Endothelial cell of umbilical vein (primary cell): ENCODE data around the gene RNGTT. TPM values are rescaled to one million over a fixed set of nuclear protein-coding genes. Genes with fewer than 3 reads are reported as not detected.

Experiments used
- BruUV-seq: library from RNA; stranded (reverse); fragments of 400-500 nt; replicated peaks from 2 replicates; lab custom pipeline; 2021; lab: Mats Ljungman, UMichigan
- CTCF ChIA-PET: fragments of 300-600, 350-600 bp; sonication (Branson Sonifier 250); formaldehyde crosslinking; loops from one replicate; lab custom pipeline; 2021; ENCODE audit warnings: antibody characterized with exemption, inconsistent platforms; lab: Charles Lee
- POLR2A ChIA-PET: fragments of 300-600, 350-600 bp; sonication (Branson Sonifier 250); formaldehyde crosslinking; loops from one replicate; lab custom pipeline; 2021; ENCODE audit warnings: antibody characterized with exemption, inconsistent platforms; lab: Charles Lee
- DNase-seq: peaks from one replicate; pipeline ENCODE4 v3.0.0-alpha.2; 2011; ENCODE audit warnings: low read depth, low spot score
- FAIRE-seq: peaks from 2 replicates; lab custom pipeline; 2011; peaks lifted over from hg19 to GRCh38; lab: Jason Lieb, UNC
- H2AFZ ChIP-seq: 2 replicates; pipeline ENCODE4 v1.6.0; 2012; ENCODE audit warnings: low read depth, low read length, control low read depth, inconsistent platforms
- H3K27ac ChIP-seq: 2 replicates; pipeline ENCODE4 v1.5.1; 2011; ENCODE audit warnings: low read depth, mild to moderate bottlenecking, control low read depth, low read length, moderate library complexity; ENCODE audit not compliant: insufficient read depth
- H3K27me3 ChIP-seq, 2 experiments: 2 replicates each; pipeline versions ENCODE4 v1.6.0 to v1.6.1; 2011; ENCODE audit warnings: low read length in 2 of 2, mixed read lengths in 1 of 2; ENCODE audit not compliant: control insufficient read depth in 2 of 2, insufficient read depth in 2 of 2
- H3K36me3 ChIP-seq, 2 experiments: 2 replicates in 1 of 2; 3 replicates in 1 of 2; pipeline ENCODE4 v1.5.1; 2011; ENCODE audit warnings: low read length in 2 of 2, mild to moderate bottlenecking in 1 of 2, moderate library complexity in 1 of 2; ENCODE audit not compliant: control insufficient read depth in 2 of 2, insufficient read depth in 2 of 2; ENCODE audit errors: extremely low read depth in 1 of 2
- H3K4me1 ChIP-seq: 3 replicates; pipeline ENCODE4 v1.5.1; 2011; ENCODE audit warnings: mild to moderate bottlenecking, low read length; ENCODE audit not compliant: control insufficient read depth, insufficient read depth; ENCODE audit errors: extremely low read depth
- H3K4me2 ChIP-seq: 2 replicates; pipeline ENCODE4 v1.6.1; 2011; ENCODE audit warnings: low read length, control low read depth, mixed read lengths; ENCODE audit not compliant: insufficient read depth
- H3K4me3 ChIP-seq, 3 experiments: fragments of 200-600 bp in 1 of 3; sonication (generic), shearing (Covaris generic) in 1 of 3; replicated peaks in 1 of 3; 2 replicates each; pipeline ENCODE4 v1.5.1; 2011 to 2016; ENCODE audit warnings: control low read depth in 3 of 3, low read length in 3 of 3, mild to moderate bottlenecking in 2 of 3, inconsistent platforms in 1 of 3, low read depth in 1 of 3, moderate library complexity in 1 of 3; ENCODE audit not compliant: insufficient read depth in 1 of 3
- H3K79me2 ChIP-seq: 2 replicates; pipeline ENCODE4 v1.6.0; 2012; ENCODE audit warnings: low read length, inconsistent platforms; ENCODE audit not compliant: control insufficient read depth, insufficient read depth
- H3K9ac ChIP-seq: replicated peaks from 2 replicates; pipeline ENCODE3; 2011; ENCODE audit warnings: low read length, control low read depth; ENCODE audit not compliant: insufficient read depth; ENCODE audit errors: extremely low read depth
- H3K9me1 ChIP-seq: replicated peaks from 3 replicates; pipeline ENCODE4 v1.6.0; 2011; ENCODE audit warnings: mild to moderate bottlenecking, low read length; ENCODE audit not compliant: control insufficient read depth, insufficient read depth; ENCODE audit errors: extremely low read depth
- H3K9me3 ChIP-seq: replicated peaks from 2 replicates; pipeline ENCODE4 v1.5.1; 2012; ENCODE audit warnings: low read length, inconsistent platforms; ENCODE audit not compliant: control insufficient read depth, insufficient read depth
- H4K20me1 ChIP-seq: replicated peaks from 2 replicates; pipeline ENCODE3; 2011; ENCODE audit warnings: mild to moderate bottlenecking, low read length; ENCODE audit not compliant: control insufficient read depth, insufficient read depth; ENCODE audit errors: extremely low read depth
- CTCF ChIP-seq, 2 donors: IDR thresholded peaks; 1 replicate in 1 of 2; 2 replicates in 1 of 2; pipeline ENCODE4 v1.5.1; 2011; ENCODE audit warnings: low read length in 2 of 2, mild to moderate bottlenecking in 2 of 2, moderate library complexity in 2 of 2, control low read depth in 1 of 2, inconsistent platforms in 1 of 2, low read depth in 1 of 2; ENCODE audit not compliant: insufficient read depth in 1 of 2; ENCODE audit errors: extremely low read depth in 1 of 2
- EZH2 ChIP-seq: IDR thresholded peaks from 2 replicates; pipeline ENCODE4 v1.6.1; 2012; ENCODE audit warnings: borderline replicate concordance, low read depth, mild to moderate bottlenecking, moderate library complexity, low read length, inconsistent platforms; ENCODE audit not compliant: severe bottlenecking
- FOS ChIP-seq: IDR thresholded peaks from 2 replicates; pipeline ENCODE4 v1.6.1; 2011; ENCODE audit warnings: mild to moderate bottlenecking, low read length, moderate library complexity, borderline replicate concordance; ENCODE audit not compliant: insufficient read depth
- GATA2 ChIP-seq: IDR thresholded peaks from 2 replicates; pipeline ENCODE4 v1.7.0; 2011; ENCODE audit warnings: low read depth, mild to moderate bottlenecking, moderate library complexity, mixed read lengths, low read length; ENCODE audit not compliant: insufficient read length, insufficient read depth
- JUN ChIP-seq: IDR thresholded peaks from 2 replicates; pipeline ENCODE4 v1.6.1; 2011; ENCODE audit warnings: borderline replicate concordance, low read depth; ENCODE audit not compliant: insufficient read length, insufficient read depth
- MAX ChIP-seq: IDR thresholded peaks from 2 replicates; pipeline ENCODE4 v1.6.1; 2011; ENCODE audit not compliant: insufficient read depth, insufficient read length
- MYC ChIP-seq: IDR thresholded peaks from one replicate; pipeline ENCODE4 v1.6.1; 2011; ENCODE audit warnings: mild to moderate bottlenecking, low read depth, low read length
- POLR2A ChIP-seq: IDR thresholded peaks from 2 replicates; pipeline ENCODE4 v1.6.1; 2012; ENCODE audit warnings: low read depth, mild to moderate bottlenecking, control low read depth, low read length
- POLR2AphosphoS5 ChIP-seq: IDR thresholded peaks from 2 replicates; pipeline ENCODE4 v1.6.1; 2012; ENCODE audit warnings: low read depth, mild to moderate bottlenecking, control low read depth, low read length, moderate library complexity; ENCODE audit not compliant: insufficient read depth
- dilution Hi-C: fragments of 300-500 bp; cut with MboI; formaldehyde crosslinking; loops from one replicate; pipeline ENCODE4 v1.15.0; 2019; ENCODE audit warnings: low sequenced_read_pairs; ENCODE audit not compliant: extremely low pct_ligation_motif_present
- intact Hi-C: fragments of 100-400 bp; cut with micrococcal nuclease; formaldehyde crosslinking; loops from one replicate; pipeline ENCODE4 v1.10.0; 2022
- polyA plus RNA-seq, 4 experiments: library from polyadenylated mRNA; depleted of rRNA in 3 of 4; stranded (reverse) in 3 of 4; unstranded in 1 of 4; fragments of >200 nt; gene quantifications; 2 replicates each; pipeline versions ENCODE4 v1.2.1 to v1.2.3, GENCODE V29; 2011 to 2012; ENCODE audit warnings: missing spikeins in 1 of 4
- total RNA-seq: library from RNA; stranded (reverse); gene quantifications from 2 replicates; pipeline ENCODE4 v1.2.3, GENCODE V29; 2021

RNGTT gene
- total and polyA plus RNA-seq, 2 donors (not counting 3 experiments of a cell fraction or from before 2014, with no cell fraction given) = 2.1 to 13.1 TPM

- dilution Hi-C loops = no loop called here
- no peaks in the 10 kb centered on the region for H3K9me1 ChIP-seq
Measured at GRCh38 chr6:88566746-88567534, 396.5 kb downstream of the RNGTT start.

GRCh38 chr6:88565836-88566235 lies 397.6 kb downstream of the RNGTT start:
- POLR2A ChIA-PET = no interaction called here
- Histone ChIP-seq H3K4me1 (no peaks in the 10 kb centered on the region), H2AFZ (no peak overlapping the region), H3K36me3 (no peaks in the 10 kb centered on the region), H3K9ac (no peak overlapping the region), H3K4me2 (no peak overlapping the region), H3K79me2 (no peaks in the 10 kb centered on the region), H3K9me3 (no peaks in the 10 kb centered on the region), H4K20me1 (no peaks in the 10 kb centered on the region), H3K27ac (no peak overlapping the region), H3K4me3 (no peak overlapping the region), H3K27me3 (no peaks in the 10 kb centered on the region), H3K9me1 (no peaks in the 10 kb centered on the region)
- intact Hi-C loops (no loop called here), dilution Hi-C loops (no loop called here)
- CTCF ChIA-PET = no interaction called here
- no peak for FAIRE-seq
- DNase-seq = no peak
- no peak for TF ChIP-seq MYC
- TF ChIP-seq MAX = no peak
- TF ChIP-seq GATA2 = no peak
- TF ChIP-seq POLR2AphosphoS5 = no peak
- no peak for TF ChIP-seq POLR2A
- no peak for TF ChIP-seq CTCF (IDR thresholded peaks at IDR 0.05; ENCODE audit: extremely low read depth in 1 of 2, insufficient read depth in 1 of 2, low read depth in 1 of 2, low read length in 2 of 2)
- no peak for TF ChIP-seq JUN
- no peak for TF ChIP-seq FOS
- TF ChIP-seq EZH2 = no peak
- BruUV-seq = no TSS peak

More at GRCh38 chr6:88566746-88567534, 396.5 kb downstream of the RNGTT start:
- Histone ChIP-seq H3K27me3 (no peaks in the 10 kb centered on the region), H3K9ac (no peak overlapping the region), H3K4me3 (no peak overlapping the region), H3K36me3 (no peaks in the 10 kb centered on the region), H3K9me3 (no peaks in the 10 kb centered on the region), H3K4me1 (no peaks in the 10 kb centered on the region), H3K79me2 (no peaks in the 10 kb centered on the region), H3K27ac (no peak overlapping the region), H3K4me2 (no peak overlapping the region), H2AFZ (no peak overlapping the region), H4K20me1 (no peaks in the 10 kb centered on the region)
- CTCF ChIA-PET = no interaction called here
- POLR2A ChIA-PET = no interaction called here
- no TSS peak for BruUV-seq
- intact Hi-C loops = no loop called here
- TF ChIP-seq EZH2 (no peak), POLR2A (no peak), MYC (no peak)
- FAIRE-seq = no peak
- no peak for DNase-seq
